ENCODE results near the gene BSPH1.
"Not testable (repeated sequence)": the region's sequence is repeated elsewhere in the genome, so short reads cannot be mapped to it uniquely, and the experiment has no call there.

The BSPH1 gene

GRCh38 chr19:47992070-47992469 lies at the start of gene BSPH1:
TSS of gene BSPH1 (minus strand) at chr19:47992170. CDS start at chr19:47992081, 89 bp downstream.
- DNase-seq, result no peak

GRCh38 chr19:48036765-48037164 lies 44.8 kb upstream of the BSPH1 start:
- no peak for DNase-seq

- no peak for DNase-seq
Measured at GRCh38 chr19:48033604-48034003, 41.6 kb upstream of the BSPH1 start.

GRCh38 chr19:48030073-48030472 lies 38.1 kb upstream of the BSPH1 start:
- no peak for DNase-seq

GRCh38 chr19:48029431-48029830 lies 37.5 kb upstream of the BSPH1 start:
- no peak for DNase-seq

- no peak for DNase-seq
Measured at GRCh38 chr19:48025480-48025879, 33.5 kb upstream of the BSPH1 start.

- DNase-seq, result no peak
Measured at GRCh38 chr19:48023518-48023917, 31.5 kb upstream of the BSPH1 start.

GRCh38 chr19:48023011-48023410 lies 31.0 kb upstream of the BSPH1 start:
- no peak for DNase-seq

- DNase-seq, result no peak
Measured at GRCh38 chr19:48020686-48021085, 28.7 kb upstream of the BSPH1 start.

GRCh38 chr19:48010932-48011758 lies 19.2 kb upstream of the BSPH1 start:
- no peak for DNase-seq

- DNase-seq, result no peak
Measured at GRCh38 chr19:48006762-48007161, 14.8 kb upstream of the BSPH1 start.

- no peak for DNase-seq
Measured at GRCh38 chr19:48004236-48004635, 12.3 kb upstream of the BSPH1 start.

- no peak for DNase-seq
Measured at GRCh38 chr19:48000846-48001245, 8.9 kb upstream of the BSPH1 start.

- DNase-seq, result no peak
Measured at GRCh38 chr19:47998800-47999199, 6.8 kb upstream of the BSPH1 start.

- no peak for DNase-seq
Measured at GRCh38 chr19:47996230-47996727, 4.3 kb upstream of the BSPH1 start.

GRCh38 chr19:47994209-47994802 lies 2.3 kb upstream of the BSPH1 start, which contains the start of gene ELSPBP1:
TSS of gene ELSPBP1 (plus strand) at chr19:47994632. CDS start at chr19:48008668, 14,036 bp downstream.
- no peak for DNase-seq

- no peak for DNase-seq
Measured at GRCh38 chr19:47991191-47991808, 670 bp downstream of the BSPH1 start.

- DNase-seq, result no peak
Measured at GRCh38 chr19:47973529-47973928, 18.4 kb downstream of the BSPH1 start.

- DNase-seq, result not testable (repeated sequence)
Measured at GRCh38 chr19:47955936-47956335, 36.0 kb downstream of the BSPH1 start.

GRCh38 chr19:47952132-47952531 lies 39.8 kb downstream of the BSPH1 start:
- not testable (repeated sequence) for DNase-seq

- not testable (repeated sequence) for DNase-seq
Measured at GRCh38 chr19:47949852-47950521, 42.0 kb downstream of the BSPH1 start.

- not testable (repeated sequence) for DNase-seq
Measured at GRCh38 chr19:47928581-47928980, 63.4 kb downstream of the BSPH1 start.

- DNase-seq, result not testable (repeated sequence)
Measured at GRCh38 chr19:47920107-47920506, 71.9 kb downstream of the BSPH1 start.
